Cerebellar nuclear complex (tissue), 1 donor: ENCODE results near the gene BET1L.
"Not testable (repeated sequence)": the region's sequence is repeated elsewhere in the genome, so short reads cannot be mapped to it uniquely, and the experiment has no call there.

Experiments used
- DNase-seq, 2 experiments: peaks; one replicate each; lab custom pipeline; 2025; lab: John Stamatoyannopoulos, UW

BET1L gene

DNA sequence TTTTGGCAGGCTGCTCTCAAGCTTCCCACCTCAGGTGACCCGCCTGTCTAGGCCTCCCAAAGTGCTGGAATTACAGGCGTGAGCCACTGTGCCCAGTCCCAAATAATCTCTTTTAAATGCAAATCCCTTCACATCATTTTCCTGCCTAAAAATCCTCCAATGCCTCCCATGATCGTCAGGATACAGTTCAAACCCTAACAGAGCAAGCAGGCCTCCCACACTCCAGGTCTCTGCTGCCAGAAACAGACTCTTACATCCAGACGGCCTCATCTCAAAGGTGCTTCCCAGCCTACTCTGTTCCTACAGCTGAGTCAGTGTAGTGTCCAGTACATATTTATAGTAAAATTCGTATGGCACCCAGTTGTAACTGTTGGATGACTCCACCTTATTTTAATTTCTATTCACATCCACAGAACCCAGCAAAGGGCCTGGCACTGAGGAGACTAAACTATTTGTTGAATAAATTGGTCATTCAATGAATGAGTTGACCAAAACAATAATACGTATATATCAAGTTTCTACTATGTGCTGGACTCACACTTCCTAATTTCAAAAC, 20.7 kb upstream of the BET1L start:
- DNase-seq = no peak

DNA sequence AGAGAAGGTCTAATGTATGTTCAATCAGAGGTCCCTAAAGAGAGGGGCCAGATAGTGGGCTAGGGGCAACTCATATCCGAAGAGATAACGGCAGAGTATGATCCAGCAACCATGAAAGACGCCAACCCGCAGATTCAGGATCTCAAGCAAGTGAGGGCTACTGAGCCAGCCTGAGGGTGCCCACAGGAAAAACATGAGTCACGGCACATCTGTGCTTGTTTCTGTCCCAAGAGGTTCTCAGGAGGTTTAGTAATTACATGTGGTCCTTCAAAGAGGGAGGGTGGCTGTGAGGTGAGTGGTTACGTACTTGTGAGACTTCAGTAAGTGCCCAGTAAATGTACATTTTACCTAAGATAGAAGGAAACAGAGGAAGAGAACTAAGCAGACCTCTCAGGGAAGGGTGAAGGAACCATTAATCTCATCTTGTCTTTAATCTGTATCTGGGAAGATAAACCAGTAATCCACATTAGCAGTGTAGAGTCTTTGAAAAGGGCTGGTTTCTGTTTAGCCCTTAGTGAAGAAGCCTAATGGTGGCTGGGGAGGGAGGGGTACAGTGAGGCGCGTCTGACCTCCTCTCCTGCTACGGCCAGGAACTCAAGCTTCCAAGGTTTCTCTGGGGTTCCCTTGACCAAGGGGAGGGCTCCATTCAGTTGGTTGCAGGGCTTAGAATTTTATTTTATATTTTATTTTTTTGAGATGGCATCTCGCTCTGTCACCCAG, 18.7 kb upstream of the BET1L start:
- DNase-seq = no peak

DNA sequence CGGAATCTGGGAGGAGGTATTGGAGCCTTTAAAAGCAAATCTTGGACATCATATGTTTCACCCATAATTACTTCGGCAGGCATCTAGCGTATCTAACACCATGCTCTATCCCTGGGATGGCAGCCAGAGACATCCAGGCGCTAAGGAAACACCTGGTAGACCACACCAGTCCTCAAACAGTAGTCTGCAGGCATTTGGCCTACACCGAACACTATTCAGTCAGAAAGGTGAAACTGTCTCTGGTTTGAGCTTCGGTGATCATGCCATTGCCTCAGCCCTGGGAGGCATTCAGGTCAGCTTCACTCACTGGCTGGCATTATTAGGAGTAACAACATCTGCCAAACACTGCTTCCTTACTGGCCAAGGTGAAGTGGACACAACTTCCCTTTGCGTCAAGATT, 17.2 kb upstream of the BET1L start:
- DNase-seq = no peak

DNA sequence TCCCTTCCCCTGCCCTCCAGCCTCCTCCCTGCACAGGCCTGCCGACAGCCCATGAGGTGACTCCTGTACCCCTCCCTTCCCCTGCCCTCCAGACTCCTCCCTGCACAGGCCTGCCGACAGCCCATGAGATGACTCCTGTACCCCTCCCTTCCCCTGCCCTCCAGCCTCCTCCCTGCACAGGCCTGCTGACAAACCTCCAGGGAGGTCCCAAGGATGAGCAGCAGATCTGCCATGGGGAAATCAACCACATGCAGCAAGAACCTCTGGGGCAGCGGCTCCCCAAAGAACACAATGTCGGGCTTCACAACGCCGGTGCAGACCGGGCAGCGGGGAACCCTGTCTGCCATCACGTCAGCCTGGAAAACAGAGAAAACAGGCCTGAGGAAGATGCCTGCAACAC, 16.7 kb upstream of the BET1L start:
- no peak for DNase-seq

DNA sequence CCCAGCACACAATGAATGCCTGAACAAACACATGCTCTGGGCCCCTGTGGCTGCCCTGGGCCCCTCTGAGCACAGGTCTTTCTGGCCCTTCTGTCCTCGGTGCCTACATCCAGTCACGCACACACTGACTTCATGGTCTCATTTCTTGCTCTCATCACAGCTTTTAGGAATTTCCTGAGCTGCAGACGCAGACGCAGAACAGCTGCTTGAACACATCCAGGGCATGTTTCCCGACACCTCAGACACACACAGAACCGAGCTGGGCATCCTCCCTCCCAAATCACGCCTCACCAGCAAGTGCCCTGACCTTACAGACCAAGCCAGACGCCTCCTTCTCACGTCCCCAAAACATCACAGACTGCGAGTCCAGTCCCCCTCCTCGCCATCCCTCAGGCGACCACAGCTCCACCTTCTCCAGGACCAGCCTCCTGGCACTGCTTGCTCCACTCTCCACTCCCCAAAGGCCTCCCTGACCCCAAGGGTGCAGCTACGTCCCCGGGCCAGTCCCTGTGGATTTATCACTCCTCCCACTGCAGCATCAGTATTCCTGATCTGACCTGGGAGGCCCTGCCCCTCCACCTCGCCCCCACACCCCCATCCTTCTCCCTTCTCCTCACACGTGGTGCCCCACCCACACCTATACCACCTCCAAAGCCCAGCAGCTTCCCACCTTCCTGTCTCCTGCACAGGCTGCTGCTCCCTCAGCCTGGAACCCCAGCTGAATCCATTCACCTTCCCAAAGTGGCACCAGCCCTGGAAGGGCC, 16.0 kb upstream of the BET1L start:
- DNase-seq = no peak

DNA sequence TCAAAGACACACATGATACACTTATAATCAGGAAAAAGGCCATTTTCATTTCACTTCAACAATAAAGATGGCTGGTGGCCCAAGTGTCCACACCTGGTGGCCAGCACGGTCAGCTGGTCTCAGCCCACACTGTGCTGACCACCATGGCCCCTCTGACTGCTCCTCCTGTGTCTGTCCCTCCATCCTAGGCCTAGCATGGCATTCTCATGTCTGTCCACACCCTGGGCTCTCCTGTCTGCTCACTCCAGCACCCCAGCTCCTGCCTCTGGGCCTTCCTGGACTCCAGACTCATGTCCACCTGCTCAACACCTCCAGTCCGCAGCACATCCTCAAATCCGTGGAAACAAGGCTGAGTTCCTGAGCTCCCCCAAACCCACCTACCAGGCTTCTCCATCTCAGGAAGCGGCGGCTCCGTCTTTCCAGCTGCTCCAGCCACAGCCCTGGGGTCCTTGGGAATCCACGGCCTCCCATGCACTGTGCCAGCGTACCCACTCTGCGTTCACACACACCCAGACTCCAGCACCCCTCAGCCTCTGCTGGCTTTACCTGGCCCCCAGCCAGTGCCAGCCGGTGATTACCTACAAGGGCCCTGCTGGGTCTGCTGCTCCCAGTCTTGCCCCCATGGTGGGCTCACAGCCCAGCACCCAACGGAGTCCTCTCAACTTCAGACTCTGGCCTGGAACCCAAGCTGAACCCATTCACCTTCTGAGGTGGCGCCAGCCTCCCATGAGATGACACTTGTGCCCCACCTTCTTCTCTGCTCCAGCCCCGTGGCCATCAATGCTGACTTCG, 15.0 kb upstream of the BET1L start:
- DNase-seq = no peak

DNA sequence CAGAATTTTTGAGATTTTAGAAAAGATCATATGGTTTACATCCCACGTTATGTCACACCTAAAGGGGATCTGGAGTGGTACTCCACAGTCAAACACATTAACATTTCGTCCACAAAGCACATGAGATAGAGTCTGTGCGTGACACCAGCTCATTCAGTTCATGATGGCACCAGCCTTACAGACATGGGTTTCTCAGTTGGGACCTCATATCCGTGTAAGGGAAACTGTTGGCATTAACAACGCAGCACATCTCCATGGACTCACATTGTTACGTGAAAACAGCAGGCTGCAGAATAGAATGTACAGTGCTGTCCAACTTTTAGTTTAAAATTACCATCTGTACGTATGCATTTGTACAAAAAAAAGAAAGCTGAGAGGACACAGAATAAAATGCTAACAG, 14.3 kb upstream of the BET1L start:
- no peak for DNase-seq

DNA sequence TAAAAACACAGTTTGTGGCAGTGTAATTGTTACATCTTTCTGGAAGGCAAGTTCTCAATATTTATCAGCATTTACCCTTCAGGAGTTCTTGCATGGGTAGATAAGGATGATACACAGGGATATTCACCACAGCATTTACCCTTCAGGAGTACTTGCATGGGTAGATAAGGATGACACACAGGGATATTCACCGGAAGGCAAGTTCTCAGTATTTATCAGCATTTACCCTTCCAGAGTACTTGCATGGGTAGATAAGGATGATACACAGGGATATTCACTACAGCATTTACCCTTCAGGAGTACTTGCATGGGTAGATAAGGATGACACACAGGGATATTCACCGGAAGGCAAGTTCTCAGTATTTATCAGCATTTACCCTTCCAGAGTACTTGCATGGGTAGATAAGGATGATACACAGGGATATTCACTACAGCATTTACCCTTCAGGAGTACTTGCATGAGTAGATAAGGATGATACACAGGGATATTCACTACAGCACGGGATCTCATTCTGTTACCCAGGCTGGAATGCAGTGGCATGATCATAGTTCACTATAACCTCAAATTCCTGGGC, 13.5 kb upstream of the BET1L start:
- DNase-seq = not testable (repeated sequence)

DNA sequence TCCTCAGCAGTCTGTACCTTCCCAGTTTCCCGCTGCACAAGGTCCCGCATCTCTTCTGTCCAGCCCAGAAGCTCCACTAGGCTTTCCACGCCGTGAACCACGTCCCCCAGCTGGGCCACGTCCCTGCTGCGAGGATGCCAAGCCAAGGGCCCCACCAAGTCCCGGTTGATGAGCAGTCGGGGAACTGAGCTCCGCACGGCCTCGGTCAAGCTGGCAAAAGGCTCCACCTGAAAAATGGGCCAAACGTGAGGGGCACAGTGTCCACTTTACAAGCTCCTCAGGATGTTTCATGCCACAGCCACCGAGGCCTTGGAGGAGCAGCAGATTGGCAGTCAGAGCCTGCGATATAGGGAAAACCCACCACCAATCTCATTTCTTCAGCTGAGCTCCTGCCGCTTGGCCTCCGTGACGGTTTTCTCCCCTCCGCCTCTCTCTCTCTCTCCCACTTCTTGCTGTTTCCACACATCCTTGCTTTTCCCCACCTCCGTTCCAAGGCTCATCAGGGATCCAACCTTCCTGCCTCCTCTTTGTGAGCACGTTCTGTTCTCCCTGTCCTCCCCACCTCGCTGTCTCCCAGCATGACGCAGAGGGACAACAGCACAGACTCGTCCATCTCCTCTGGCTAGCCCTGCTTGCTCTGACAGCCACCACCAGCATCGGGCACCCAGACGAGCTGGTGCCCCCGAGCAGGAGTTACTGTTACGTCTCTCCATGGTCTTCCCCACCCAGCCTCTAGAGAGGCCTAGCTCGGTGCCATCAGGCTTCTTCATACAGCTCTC, 11.8 kb upstream of the BET1L start:
- no peak for DNase-seq

DNA sequence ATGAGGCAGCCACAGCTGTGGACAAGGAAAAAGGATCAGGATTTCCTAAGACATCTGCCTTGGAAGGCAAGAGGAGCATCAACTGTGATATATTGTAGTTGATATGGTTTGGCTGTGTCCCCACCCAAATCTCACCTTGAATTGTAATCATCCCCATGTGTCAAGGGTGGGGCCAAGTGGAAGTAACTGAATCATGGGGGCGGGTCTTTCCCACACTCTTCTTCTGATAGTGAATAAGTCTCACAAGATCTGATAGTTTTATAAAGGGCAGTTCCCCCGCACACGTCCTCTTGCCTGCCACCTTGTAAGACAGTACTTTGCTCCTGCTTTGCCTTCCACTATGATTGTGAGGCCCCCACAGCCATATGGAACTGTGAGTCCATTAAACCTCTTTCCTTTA, 10.5 kb upstream of the BET1L start:
- no peak for DNase-seq

DNA sequence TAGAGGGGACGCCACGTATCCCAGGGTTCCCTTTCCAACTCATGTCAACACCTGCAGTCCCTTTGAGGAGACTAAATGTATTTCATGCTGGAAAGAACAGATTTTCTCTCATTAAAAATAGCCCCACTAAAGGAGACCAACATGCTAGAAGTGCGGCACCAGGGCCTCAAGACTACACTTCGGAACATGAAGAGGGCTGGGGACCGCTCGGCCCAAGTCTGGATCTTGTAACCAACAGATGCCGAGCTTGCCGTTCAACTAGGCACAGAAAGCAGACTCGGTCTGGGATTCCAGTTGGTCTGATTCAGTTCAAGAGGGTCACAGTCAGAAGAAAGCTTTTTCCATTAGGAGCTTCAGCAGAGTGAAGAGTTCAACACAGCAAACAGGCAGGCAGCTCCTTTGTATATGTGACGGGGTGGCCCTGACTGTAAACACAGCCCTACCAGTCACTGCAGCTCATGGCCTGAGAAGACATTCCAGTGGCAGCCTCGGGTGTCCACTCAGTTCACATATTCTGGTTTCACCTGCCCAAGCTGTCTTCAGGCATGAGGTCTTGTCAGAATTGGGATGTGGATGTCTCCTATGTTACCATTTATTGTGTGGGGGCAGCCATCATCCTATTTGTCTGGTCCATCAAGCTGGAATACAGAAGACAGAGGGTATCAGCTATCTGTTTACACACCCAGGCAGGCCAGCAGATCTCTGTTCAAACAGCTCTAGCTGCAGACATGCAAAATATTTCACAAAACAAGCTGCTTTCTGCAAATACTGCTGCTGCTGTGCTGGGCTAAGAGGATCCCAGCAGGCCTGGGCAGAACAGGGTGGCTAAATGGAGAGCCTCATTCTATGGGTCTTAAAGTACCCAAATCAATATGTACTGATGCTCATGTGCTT, 9.1 kb upstream of the BET1L start:
- no peak for DNase-seq

DNA sequence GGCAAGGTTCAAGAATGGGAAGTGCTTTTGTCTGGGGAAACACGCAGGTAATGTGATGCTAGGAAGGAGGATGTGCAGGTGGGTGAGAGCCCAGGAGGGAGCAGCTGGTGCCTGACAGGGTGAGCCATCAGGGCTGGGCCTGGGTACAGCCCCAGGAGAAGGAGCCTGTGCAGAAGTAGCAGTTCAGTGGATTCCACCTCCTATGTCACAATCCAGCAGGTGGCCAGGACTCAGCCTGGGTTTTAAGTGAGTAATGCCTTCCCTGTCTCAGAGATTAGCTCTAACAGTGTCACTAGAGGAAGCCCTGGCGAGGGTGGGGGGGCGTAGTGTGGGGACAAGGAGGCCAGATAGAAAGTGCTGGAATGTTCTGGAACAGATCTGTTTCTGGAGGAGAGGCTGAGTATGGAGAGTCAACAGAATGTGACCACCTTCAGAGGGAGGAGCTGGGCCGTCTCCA, 8.4 kb upstream of the BET1L start:
- no peak for DNase-seq

DNA sequence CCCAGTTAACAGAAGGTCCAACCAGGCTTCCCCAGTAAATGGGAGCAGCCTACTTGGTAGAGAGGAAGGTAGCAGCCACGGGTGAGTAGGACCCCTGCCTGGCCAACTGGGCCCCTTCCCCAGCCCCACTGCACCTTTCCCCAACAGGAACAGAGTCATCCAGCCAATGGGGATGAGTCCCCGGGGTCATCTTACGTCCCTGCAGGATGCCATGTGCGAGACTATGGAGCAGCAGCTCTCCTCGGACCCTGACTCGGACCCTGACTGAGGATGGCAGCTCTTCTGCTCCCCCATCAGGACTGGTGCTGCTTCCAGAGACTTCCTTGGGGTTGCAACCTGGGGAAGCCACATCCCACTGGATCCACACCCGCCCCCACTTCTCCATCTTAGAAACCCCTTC, 6.9 kb upstream of the BET1L start:
- DNase-seq = no peak

DNA sequence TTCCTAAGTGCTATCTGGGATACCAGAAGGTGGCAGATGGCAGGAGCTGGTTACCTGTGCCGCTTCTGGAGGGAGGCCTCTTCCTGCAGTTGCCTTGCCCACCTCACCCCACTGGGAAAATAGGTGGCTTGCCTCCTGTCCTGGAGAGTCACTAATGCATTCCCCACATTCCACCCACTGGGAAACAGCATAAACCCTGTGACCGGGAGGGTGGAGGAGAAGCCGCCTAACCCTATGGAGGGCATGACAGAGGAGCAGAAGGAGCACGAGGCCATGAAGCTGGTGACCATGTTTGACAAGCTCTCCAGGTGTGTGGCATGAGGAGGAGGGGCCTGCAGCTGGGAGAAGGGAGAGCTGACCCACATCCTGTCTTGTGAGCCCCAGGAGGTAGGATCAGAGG, 5.9 kb upstream of the BET1L start:
- DNase-seq = no peak

DNA sequence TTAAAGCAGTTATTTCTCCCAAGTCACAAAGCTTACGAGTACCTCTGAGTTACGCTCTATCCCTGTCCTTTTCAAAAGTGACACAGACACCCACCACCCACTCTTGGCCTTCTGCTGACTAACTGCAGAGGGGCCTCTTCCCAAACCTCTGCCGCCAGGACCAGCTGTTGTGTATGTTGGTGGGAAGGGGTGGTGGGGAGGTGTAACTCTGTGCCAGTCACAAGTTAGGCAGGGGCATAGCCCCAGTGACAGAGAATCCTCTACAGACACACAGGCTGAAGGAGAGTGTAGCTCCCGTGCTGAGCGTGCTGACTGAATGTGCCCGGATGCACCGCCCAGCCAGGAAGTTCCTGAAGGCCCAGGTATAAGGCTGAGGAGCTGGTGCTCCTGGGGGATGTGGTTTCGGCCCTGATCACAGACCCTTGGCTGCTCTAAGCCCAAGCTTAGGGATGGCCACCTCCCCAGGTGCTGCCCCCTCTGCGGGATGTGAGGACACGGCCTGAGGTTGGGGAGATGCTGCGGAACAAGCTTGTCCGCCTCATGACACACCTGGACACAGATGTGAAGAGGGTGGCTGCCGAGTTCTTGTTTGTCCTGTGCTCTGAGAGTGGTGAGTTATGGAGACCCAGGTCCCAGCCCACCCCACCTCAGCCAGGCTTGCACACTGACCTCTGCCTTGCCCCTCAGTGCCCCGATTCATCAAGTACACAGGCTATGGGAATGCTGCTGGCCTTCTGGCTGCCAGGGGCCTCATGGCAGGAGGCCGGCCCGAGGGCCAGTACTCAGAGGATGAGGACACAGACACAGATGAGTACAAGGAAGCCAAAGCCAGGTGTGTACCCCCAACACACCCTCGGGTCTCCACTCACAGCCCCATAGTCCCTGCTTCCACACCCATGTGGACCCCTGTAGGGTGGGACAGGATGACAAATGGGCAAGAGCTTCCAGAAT, 5.2 kb upstream of the BET1L start:
- no peak for DNase-seq

DNA sequence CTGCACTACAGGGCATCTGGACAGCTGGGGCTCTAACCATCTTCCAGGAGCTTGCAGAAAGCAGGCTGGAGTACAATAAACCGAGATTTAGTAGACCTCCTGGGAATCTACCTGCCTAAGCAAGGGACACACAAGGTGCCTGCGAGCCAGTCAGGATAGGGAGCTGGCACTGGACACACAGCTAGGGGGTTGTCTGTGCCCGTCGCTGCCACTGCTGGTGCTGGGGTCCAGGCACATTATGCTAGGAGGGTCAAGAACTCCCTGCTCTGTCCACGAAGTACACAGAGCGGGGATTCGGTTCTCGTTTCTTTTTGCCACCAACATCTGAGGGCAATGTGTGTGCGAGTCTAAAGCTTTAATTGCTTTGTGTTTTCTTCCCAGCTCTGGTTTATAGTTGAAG, 4.5 kb upstream of the BET1L start:
- DNase-seq = no peak

DNA sequence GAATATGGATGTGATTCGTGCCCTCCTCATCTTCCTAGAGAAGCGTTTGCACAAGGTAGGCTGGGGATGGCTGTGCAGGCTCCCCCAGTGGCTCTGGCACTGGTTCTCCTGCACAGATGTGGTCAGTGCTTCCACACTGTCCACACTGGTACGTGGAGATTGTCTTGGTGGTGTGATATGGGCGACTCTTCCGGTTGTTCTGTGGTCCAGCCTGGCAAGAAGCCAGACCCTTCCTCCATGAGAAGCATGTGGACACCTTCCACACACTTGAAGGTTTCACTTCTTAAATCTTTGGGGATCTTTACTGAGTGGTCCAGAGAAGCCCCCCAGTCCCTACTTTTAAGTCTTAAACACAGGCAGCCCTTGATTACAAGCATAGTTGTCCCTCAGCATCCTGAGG, 4.1 kb upstream of the BET1L start:
- DNase-seq = no peak

DNA sequence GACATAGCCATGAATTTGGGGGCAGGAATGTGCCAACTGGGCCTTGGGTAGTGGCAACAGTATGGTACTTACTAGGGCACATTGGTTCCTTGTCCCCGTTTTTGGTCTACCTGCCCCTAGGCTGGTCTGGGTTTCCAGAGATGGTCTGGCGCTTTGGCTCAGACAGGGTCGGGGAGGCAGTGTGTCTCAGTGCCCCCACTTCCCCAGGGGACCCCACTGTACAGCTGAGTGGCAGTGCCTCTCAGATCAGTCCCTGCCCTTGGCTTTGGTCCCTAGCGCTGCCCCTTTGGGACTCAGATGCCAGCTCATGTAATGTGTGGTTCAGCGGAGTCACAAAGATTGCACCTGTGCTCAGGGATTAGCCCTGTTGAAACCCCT, 3.6 kb upstream of the BET1L start:
- DNase-seq = no peak

DNA sequence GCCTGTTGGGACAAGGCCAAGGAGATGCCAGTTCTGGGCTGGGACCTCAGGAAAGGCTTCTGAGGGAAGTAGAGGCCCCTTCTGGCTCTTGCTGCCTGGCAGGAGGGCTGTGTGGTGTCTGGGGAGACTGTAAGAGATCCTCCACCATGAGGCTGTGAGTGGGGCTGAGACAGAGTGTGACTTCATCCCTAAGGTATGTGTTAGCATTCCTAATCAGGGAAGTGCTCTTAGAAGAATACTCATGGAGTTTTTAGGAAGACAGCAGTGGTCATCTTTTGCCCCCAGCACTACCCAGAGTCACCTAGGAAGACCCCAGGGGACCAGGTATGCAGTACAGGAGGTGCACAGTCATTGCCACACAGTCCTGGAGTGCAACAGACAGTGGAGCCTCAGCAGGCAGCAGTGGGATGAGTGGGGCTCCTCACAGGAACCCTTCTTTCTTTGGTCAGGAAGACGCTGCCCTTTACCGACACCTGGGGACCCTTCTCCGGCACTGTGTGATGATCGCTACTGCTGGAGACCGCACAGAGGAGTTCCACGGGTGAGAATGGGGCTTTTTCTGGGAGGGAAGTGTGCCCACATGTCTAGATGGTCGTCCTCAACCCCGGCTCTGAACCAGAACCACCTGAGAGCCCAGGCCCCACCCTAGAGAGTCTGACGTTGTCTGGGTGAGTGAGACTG, 3.1 kb upstream of the BET1L start:
- no peak for DNase-seq
